ENCODE measurements around the gene TESK2. TPM values are rescaled to one million over a fixed set of nuclear protein-coding genes. Genes with fewer than 3 reads are reported as not detected.
A peak's percentile ranks its signal among the peaks of the same experiment; 100 is the strongest.

Gene TESK2
- total and polyA plus RNA-seq, 4 donors: 1.8 to 8.7 (median 3.6) TPM

- DNase-seq (peak; percentile 9 to 26 (median 16)), ATAC-seq (ENCODE audit: insufficient read depth, low FRiP score) (no peak)
- H3K4me3 ChIP-seq: peak overlapping the region; percentile 80
- peak overlapping the region; percentile 78 to 90 for H3K9ac ChIP-seq (ENCODE audit: insufficient read depth in 1 of 2, low read length in 2 of 2)
- H3K4me1 ChIP-seq (ENCODE audit: control insufficient read depth in 5 of 5, insufficient read depth in 5 of 5, low read length in 5 of 5): peaks cover 0 to 8% (median 5%) of the 10 kb centered on the region in 5 donors
- H3K9me3 ChIP-seq (ENCODE audit: control insufficient read depth in 4 of 4, insufficient read depth in 3 of 4, low read length in 3 of 4): no peaks in the 10 kb centered on the region
- H3K36me3 ChIP-seq (ENCODE audit: control insufficient read depth in 4 of 4, insufficient read depth in 4 of 4, low read length in 4 of 4): no peaks in the 10 kb centered on the region
- H3K27ac ChIP-seq (ENCODE audit: low read depth in 1 of 2, low read length in 1 of 2): peak overlapping the region; percentile 86 to 91
- TF ChIP-seq CTCF (IDR thresholded peaks at IDR 0.05; ENCODE audit: control extremely low read depth, extremely low read depth): no peak
- no peaks in the 10 kb centered on the region for H3K27me3 ChIP-seq (ENCODE audit: control insufficient read depth in 3 of 3, insufficient read depth in 3 of 3, low read length in 2 of 3)
- 42 to 45% methylated on average over 15 of the region's 15 CpGs for WGBS, 2 donors
Measured at GRCh38 chr1:45304311-45305081, 186.5 kb downstream of the TESK2 start.

- 1% methylated on average over 63 to 68 of the region's 68 CpGs for WGBS, 2 donors
- peak; percentile 43 for TF ChIP-seq CTCF (IDR thresholded peaks at IDR 0.05; ENCODE audit: control extremely low read depth, extremely low read depth)
Measured at GRCh38 chr1:45303520-45304310, 187.2 kb downstream of the TESK2 start.

GRCh38 chr1:45302505-45303150 lies 188.3 kb downstream of the TESK2 start:
- Histone ChIP-seq H3K27me3 (ENCODE audit: control insufficient read depth in 3 of 3, insufficient read depth in 3 of 3, low read length in 2 of 3) (no peaks in the 10 kb centered on the region), H3K9me3 (ENCODE audit: control insufficient read depth in 4 of 4, insufficient read depth in 3 of 4, low read length in 3 of 4) (no peaks in the 10 kb centered on the region), H3K4me1 (ENCODE audit: control insufficient read depth in 5 of 5, insufficient read depth in 5 of 5, low read length in 5 of 5) (peaks cover 0 to 8% (median 5%) of the 10 kb centered on the region in 5 donors), H3K27ac (ENCODE audit: low read depth in 1 of 2, low read length in 1 of 2) (peak overlapping the region in 1 of 2 donors; percentile 81), H3K36me3 (ENCODE audit: control insufficient read depth in 4 of 4, insufficient read depth in 4 of 4, low read length in 4 of 4) (no peaks in the 10 kb centered on the region), H3K9ac (ENCODE audit: insufficient read depth in 1 of 2, low read length in 2 of 2) (no peak overlapping the region), H3K4me3 (no peak overlapping the region)
- ATAC-seq (ENCODE audit: insufficient read depth, low FRiP score) (no peak), DNase-seq (no peak)
- whole genome bisulfite sequencing, 2 donors: 90 to 92% methylated on average over 16 of the region's 16 CpGs
- TF ChIP-seq CTCF (IDR thresholded peaks at IDR 0.05; ENCODE audit: control extremely low read depth, extremely low read depth): no peak

More at GRCh38 chr1:45303520-45304310, 187.2 kb downstream of the TESK2 start:
- Histone ChIP-seq H3K9me3 (ENCODE audit: control insufficient read depth in 4 of 4, insufficient read depth in 3 of 4, low read length in 3 of 4) (no peaks in the 10 kb centered on the region), H3K4me1 (ENCODE audit: control insufficient read depth in 5 of 5, insufficient read depth in 5 of 5, low read length in 5 of 5) (peaks cover 0 to 8% (median 5%) of the 10 kb centered on the region in 5 donors), H3K27ac (ENCODE audit: low read depth in 1 of 2, low read length in 1 of 2) (peak overlapping the region; percentile 89 to 91), H3K9ac (ENCODE audit: insufficient read depth in 1 of 2, low read length in 2 of 2) (peak overlapping the region; percentile 78 to 90), H3K36me3 (ENCODE audit: control insufficient read depth in 4 of 4, insufficient read depth in 4 of 4, low read length in 4 of 4) (no peaks in the 10 kb centered on the region), H3K27me3 (ENCODE audit: control insufficient read depth in 3 of 3, insufficient read depth in 3 of 3, low read length in 2 of 3) (no peaks in the 10 kb centered on the region), H3K4me3 (peak overlapping the region; percentile 80)
- DNase-seq (peak; percentile 98 to 99 (median 99)), ATAC-seq (ENCODE audit: insufficient read depth, low FRiP score) (peak; percentile 96)

Measured in lung (tissue), 12 donors.